Right atrium auricular region (tissue), 2 donors: ENCODE results near the gene STK10. TPM values are rescaled to one million over a fixed set of nuclear protein-coding genes. Genes with fewer than 3 reads are reported as not detected.

Experiments used
- DNase-seq: peaks from one replicate; pipeline ENCODE4 v3.0.0-alpha.2; 2019; ENCODE audit warnings: low spot score
- H3K27ac ChIP-seq, 2 donors: fragments of 200-600 bp; sonication (generic); 1 replicate in 1 of 2; 2 replicates in 1 of 2; pipeline ENCODE4 v1.5.1; 2016 to 2019
- H3K27me3 ChIP-seq, 2 donors: fragments of 200-600 bp; sonication (generic); one replicate each; pipeline versions ENCODE4 v1.5.1 to v1.6.0; 2017 to 2019
- H3K36me3 ChIP-seq: fragments of 200-600 bp; sonication (generic); one replicate; pipeline ENCODE4 v1.5.1; 2016
- H3K4me1 ChIP-seq, 2 donors: fragments of 200-600 bp; sonication (generic); one replicate each; pipeline versions ENCODE4 v1.5.1 to v1.6.0; 2017 to 2019
- H3K4me3 ChIP-seq, 2 donors: fragments of 200-600 bp; sonication (generic); 1 replicate in 1 of 2; 2 replicates in 1 of 2; pipeline ENCODE4 v1.5.1; 2017 to 2019; ENCODE audit warnings: mild to moderate bottlenecking in 1 of 2, moderate library complexity in 1 of 2
- H3K9me3 ChIP-seq, 2 donors: fragments of 200-600 bp; sonication (generic); one replicate each; pipeline ENCODE4 v1.5.1; 2019
- CTCF ChIP-seq, 2 donors: fragments of 200-600 bp; sonication (generic); IDR thresholded peaks; one replicate each; pipeline ENCODE4 v1.5.1; 2019; ENCODE audit warnings: antibody characterized with exemption in 2 of 2
- total RNA-seq, 2 donors: library from RNA; depleted of rRNA; stranded (reverse); fragments of >200 nt; gene quantifications; one replicate each; pipeline ENCODE4 v1.1.0, GENCODE V29; 2016

Gene STK10
- total RNA-seq, 2 donors from 2014 or later = 6.9 to 10.8 TPM

GRCh38 chr5:172142709-172143215 is 45.3 kb downstream of the STK10 start:
- no peak for DNase-seq
- TF ChIP-seq CTCF (IDR thresholded peaks at IDR 0.05) = no peak

GRCh38 chr5:172141949-172142319 is 46.1 kb downstream of the STK10 start:
- no peak for TF ChIP-seq CTCF (IDR thresholded peaks at IDR 0.05)
- H3K27me3 ChIP-seq = no peaks in the 10 kb centered on the region

More at GRCh38 chr5:172142709-172143215, 45.3 kb downstream of the STK10 start:
- no peak overlapping the region for H3K4me3 ChIP-seq
- no peaks in the 10 kb centered on the region for H3K9me3 ChIP-seq
- no peaks in the 10 kb centered on the region for H3K36me3 ChIP-seq
- no peak overlapping the region for H3K27ac ChIP-seq
- H3K4me1 ChIP-seq = peaks cover 0 to 18% of the 10 kb centered on the region in 2 donors
- no peaks in the 10 kb centered on the region for H3K27me3 ChIP-seq

DNA sequence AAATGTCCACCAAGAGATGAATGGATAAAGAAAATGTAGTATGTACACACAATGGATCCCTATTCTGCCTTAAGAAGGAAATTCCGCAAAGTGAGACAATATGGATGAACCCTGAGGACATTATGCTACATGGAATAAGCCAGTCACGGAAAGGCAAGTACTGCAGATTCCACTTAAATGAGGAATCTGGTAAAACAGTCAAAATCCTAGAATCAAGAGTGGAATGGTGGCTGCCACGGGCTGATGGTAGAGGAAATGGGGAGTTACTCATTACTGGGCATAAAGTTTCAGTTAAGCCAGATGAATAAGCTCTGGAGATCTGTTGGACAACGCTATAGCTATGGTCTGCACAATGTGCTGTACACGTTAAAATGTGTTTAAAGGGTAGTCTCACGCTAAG is 47.2 kb downstream of the STK10 start:
- Histone ChIP-seq H3K9me3 (no peaks in the 10 kb centered on the region), H3K27ac (no peak overlapping the region), H3K27me3 (no peaks in the 10 kb centered on the region), H3K36me3 (no peaks in the 10 kb centered on the region), H3K4me3 (no peak overlapping the region), H3K4me1 (peaks cover 0 to 18% of the 10 kb centered on the region in 2 donors)
- no peak for TF ChIP-seq CTCF (IDR thresholded peaks at IDR 0.05)
- no peak for DNase-seq

More at GRCh38 chr5:172141949-172142319, 46.1 kb downstream of the STK10 start:
- Histone ChIP-seq H3K27ac (no peak overlapping the region), H3K36me3 (no peaks in the 10 kb centered on the region), H3K4me3 (no peak overlapping the region), H3K4me1 (peaks cover 0 to 18% of the 10 kb centered on the region in 2 donors), H3K9me3 (no peaks in the 10 kb centered on the region)
- DNase-seq = no peak

DNA sequence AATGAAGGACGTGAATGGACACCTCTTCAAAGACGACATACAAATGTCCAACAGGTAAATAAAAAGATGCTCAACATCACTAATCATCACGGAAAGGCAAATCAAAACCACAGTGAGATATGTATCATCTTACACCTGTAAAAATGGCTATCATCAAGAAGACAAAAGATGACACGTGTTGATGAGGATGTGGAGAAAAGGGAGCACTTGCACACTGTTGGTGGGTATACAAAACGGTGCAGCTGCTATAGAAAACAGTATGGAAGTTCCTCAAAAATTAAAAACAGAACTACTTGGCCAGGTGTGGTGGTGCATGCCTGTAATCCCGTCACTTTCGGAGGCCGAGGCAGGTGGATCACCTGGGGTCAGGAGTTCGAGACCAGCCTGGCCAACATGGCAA is 47.9 kb downstream of the STK10 start:
- H3K27ac ChIP-seq = no peak overlapping the region
- no peak for TF ChIP-seq CTCF (IDR thresholded peaks at IDR 0.05)
- no peaks in the 10 kb centered on the region for H3K9me3 ChIP-seq
- H3K36me3 ChIP-seq = no peaks in the 10 kb centered on the region
- peaks cover 0 to 15% of the 10 kb centered on the region in 2 donors for H3K4me1 ChIP-seq
- H3K4me3 ChIP-seq = no peak overlapping the region
- H3K27me3 ChIP-seq = no peaks in the 10 kb centered on the region
- no peak for DNase-seq

GRCh38 chr5:172137046-172137445 is 51.0 kb downstream of the STK10 start:
- DNase-seq = no peak
- H3K4me1 ChIP-seq = peaks cover 0 to 7% of the 10 kb centered on the region in 2 donors
- H3K4me3 ChIP-seq = no peak overlapping the region
- TF ChIP-seq CTCF (IDR thresholded peaks at IDR 0.05) = no peak
- no peaks in the 10 kb centered on the region for H3K36me3 ChIP-seq
- no peak overlapping the region for H3K27ac ChIP-seq
- no peaks in the 10 kb centered on the region for H3K27me3 ChIP-seq
- H3K9me3 ChIP-seq = peaks cover 0 to 5% of the 10 kb centered on the region in 2 donors
